AG10803 (cell line): Measurements from ENCODE around the gene VCAN.
A peak's percentile ranks its signal among the peaks of the same experiment; 100 is the strongest.

ENCODE experiments used
- DNase-seq: peaks from one replicate; pipeline ENCODE4 v3.0.0; 2010; ENCODE audit warnings: low read depth
- H3K4me3 ChIP-seq: 2 replicates; pipeline ENCODE4 v1.5.1; 2011; ENCODE audit warnings: mild to moderate bottlenecking, low read length, control low read depth
- CTCF ChIP-seq: conservative IDR thresholded peaks from 2 replicates; pipeline ENCODE4 v1.5.1; 2011; ENCODE audit warnings: mild to moderate bottlenecking, low read length, control low read depth, inconsistent platforms

Gene VCAN

DNA sequence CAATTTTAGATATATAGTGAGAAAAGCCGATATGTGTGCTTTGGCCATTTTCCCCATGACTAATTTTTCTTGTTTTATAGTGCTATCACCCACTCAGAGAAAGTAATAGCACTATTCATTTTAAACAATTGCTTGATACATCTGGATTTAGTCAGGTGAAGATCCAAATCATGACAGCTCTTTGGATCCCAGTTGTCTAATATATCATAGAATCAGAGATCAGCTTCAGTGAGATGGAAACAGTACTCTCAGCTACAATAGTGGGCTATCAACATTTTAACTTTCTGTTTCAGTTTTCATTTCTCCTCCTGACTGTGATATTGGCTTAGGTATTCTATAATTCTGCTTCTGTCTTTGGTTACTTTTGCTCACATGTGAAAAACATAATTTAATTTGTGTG, 38.7 kb downstream of the VCAN start:
- H3K4me3 ChIP-seq = no peak overlapping the region

GRCh38 chr5:83512061-83512745, 40.7 kb downstream of the VCAN start:
- H3K4me3 ChIP-seq = no peak overlapping the region
- TF ChIP-seq CTCF = no peak
- DNase-seq = peak; percentile 47

More for the DNA sequence above, 38.7 kb downstream of the VCAN start:
- no peak for DNase-seq
- no peak for TF ChIP-seq CTCF

DNA sequence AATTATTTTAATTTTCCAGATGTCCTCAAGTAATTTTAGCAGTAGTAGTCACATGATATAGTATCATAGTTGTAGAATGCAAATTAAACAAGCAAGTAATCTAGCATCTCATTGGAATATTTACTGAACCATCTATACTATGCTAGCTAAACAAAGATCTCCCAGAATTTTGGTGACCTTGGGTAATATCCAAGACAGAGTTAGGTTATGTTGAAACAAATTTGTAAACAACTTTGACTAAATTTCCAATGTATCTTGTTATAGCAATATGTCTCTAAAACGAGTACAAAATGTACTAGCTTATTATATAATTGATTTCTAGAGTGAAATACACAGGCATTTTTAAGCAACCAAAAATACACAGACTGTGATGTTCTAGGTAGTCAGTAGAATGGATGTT, 41.5 kb downstream of the VCAN start:
- no peak for TF ChIP-seq CTCF
- no peak overlapping the region for H3K4me3 ChIP-seq
- no peak for DNase-seq

DNA sequence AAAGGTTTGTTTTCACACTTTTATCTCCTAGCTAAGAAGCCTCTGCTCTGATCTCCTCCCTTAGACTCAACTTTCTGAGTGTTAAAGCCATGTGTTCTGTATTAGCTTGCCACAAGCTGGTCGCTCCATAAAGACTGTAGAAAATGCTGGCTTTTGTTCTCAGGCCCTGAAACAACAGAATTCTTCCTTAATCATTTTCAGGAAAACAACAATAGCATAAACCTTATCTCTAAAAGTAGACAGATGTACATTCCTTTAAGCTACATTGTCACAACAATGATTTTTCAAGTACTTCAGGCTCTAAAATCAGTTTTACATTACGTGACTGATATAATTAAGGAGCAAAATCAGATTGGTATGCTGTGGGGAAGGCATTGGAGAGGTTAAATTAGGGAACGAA, 41.9 kb downstream of the VCAN start:
- no peak overlapping the region for H3K4me3 ChIP-seq
- peak; percentile 53 for DNase-seq
- no peak for TF ChIP-seq CTCF

DNA sequence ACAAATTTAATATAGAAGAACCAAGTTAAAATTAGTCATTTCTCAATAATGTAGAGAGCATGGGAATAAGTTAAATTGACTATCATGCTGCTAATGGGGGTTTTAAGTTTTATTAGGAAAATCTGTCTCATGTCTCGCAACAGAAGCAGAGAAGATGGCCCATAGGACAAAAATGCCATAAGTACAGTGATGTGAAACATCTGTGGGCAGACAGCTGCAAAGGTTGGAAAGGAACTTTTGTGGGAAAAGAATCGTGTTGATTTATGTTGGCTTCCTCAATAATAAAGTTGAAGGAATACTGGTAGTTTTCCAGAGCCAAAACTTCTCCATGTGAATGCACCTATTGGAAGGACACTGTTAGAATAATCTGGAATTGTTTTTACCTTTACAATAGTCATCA, 44.8 kb downstream of the VCAN start:
- no peak for TF ChIP-seq CTCF
- H3K4me3 ChIP-seq = no peak overlapping the region
- peak; percentile 64 for DNase-seq

GRCh38 chr5:83517072-83517687, 45.6 kb downstream of the VCAN start:
- H3K4me3 ChIP-seq = no peak overlapping the region
- peak; percentile 57 for TF ChIP-seq CTCF
- DNase-seq = peak; percentile 35

DNA sequence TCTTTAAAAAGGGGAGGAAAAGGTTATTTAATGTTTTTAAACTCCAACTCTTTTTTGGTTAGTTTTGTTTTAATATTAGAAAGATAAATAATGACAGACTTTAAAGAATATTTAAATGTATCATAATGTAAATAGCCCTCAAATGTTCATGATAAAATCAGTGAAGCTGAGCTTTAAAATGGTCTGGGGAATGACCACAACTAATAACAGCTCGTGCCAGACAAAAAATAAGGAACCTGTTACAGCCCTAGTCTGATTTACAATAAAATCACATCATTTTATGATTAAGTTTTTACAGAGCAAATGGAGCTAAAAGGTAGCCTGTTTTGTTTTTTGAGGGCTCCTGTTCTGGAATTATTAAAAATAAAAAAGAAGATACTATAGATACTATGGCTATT, 46.1 kb downstream of the VCAN start:
- no peak for DNase-seq
- no peak overlapping the region for H3K4me3 ChIP-seq
- no peak for TF ChIP-seq CTCF
